Measurements from ENCODE around the gene TMEM163. TPM values are rescaled to one million over a fixed set of nuclear protein-coding genes. Genes with fewer than 3 reads are reported as not detected.
"Not testable (repeated sequence)": the region's sequence is repeated elsewhere in the genome, so short reads cannot be mapped to it uniquely, and the experiment has no call there.

TMEM163 gene
- total RNA-seq, 6 experiments from 2014 or later, result 0.06 to 0.20 (median 0.07) TPM; not detected in 3

DNA sequence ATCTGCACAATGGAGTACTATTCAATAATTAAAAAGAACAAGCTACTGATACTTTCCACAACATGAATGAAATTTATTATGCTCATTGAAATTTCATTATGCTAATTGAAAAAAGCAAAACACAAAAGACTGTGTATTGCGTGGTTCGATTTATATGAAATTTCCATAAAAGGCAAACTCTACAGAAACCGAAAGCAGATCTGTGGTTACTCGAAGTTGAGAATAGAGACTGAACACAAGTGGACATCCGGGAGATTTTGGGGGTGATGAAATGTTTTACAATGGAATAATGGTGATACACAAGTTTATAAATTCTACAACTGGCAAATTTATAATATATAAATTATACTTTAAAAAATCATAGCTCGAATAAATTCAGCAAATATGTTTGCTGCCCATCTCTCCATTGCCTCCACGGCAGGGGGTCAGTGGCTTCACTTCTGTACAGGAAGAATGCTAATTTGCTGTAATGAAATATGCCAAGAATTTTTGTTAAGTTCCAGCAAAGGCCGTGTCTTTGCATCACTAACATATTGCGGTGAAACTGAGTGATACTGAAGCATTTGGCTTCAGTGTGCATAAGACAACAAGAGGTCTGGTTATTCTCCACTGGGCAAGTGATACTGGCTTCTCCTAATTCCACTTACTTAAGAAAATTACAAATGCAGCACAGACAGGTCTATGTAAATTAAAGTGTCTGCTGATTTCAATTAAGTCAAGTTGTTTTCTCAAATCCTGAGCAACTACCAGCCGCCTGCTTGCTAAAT is 96.7 kb downstream of the TMEM163 start:
- Histone ChIP-seq H3K9me3 (no peaks in the 10 kb centered on the region), H3K4me1 (no peaks in the 10 kb centered on the region), H3K27me3 (no peaks in the 10 kb centered on the region), H3K36me3 (no peaks in the 10 kb centered on the region), H3K4me3 (no peak overlapping the region), H3K27ac (no peak overlapping the region)
- TF ChIP-seq, protein P1, sequence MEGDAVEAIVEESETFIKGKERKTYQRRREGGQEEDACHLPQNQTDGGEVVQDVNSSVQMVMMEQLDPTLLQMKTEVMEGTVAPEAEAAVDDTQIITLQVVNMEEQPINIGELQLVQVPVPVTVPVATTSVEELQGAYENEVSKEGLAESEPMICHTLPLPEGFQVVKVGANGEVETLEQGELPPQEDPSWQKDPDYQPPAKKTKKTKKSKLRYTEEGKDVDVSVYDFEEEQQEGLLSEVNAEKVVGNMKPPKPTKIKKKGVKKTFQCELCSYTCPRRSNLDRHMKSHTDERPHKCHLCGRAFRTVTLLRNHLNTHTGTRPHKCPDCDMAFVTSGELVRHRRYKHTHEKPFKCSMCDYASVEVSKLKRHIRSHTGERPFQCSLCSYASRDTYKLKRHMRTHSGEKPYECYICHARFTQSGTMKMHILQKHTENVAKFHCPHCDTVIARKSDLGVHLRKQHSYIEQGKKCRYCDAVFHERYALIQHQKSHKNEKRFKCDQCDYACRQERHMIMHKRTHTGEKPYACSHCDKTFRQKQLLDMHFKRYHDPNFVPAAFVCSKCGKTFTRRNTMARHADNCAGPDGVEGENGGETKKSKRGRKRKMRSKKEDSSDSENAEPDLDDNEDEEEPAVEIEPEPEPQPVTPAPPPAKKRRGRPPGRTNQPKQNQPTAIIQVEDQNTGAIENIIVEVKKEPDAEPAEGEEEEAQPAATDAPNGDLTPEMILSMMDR (IDR thresholded peaks at IDR 0.05), result no peak
- TF ChIP-seq POLR2A (IDR thresholded peaks at IDR 0.05), result no peak
- ATAC-seq, result no peak
- intact Hi-C loops (cut with DNase I), result no loop called here
- 68% methylated on average over 10 of the region's 10 CpGs for WGBS (ENCODE audit: insufficient coverage, low coverage, low lambda C conversion rate, missing lambda C conversion rate)
- DNase-seq, result no peak

DNA sequence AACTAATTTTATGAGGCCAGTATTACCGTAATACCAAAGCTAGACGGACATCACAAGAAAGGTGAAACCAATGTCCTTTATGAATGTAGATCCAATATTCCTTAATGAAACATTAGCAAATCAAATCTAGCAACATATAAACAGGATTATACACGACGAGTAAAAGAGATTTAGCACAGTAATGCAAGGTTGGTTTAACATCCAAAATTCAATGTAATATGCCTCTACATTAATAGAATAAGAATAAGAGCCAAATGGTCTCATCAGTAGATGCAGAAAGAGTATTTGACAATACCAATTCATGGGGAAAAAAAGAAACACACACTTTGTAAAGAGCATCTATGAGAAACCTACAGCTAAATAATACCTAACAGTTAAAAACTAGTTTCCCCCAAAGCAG is 99.5 kb downstream of the TMEM163 start:
- TF ChIP-seq, protein P1 (IDR thresholded peaks at IDR 0.05), result no peak
- intact Hi-C loops (cut with DNase I), result no loop called here
- Histone ChIP-seq H3K4me1 (no peaks in the 10 kb centered on the region), H3K36me3 (no peaks in the 10 kb centered on the region), H3K27ac (no peak overlapping the region), H3K27me3 (no peaks in the 10 kb centered on the region), H3K9me3 (no peaks in the 10 kb centered on the region), H3K4me3 (no peak overlapping the region)
- ATAC-seq, result no peak
- 90% methylated on average over 4 of the region's 4 CpGs for WGBS (ENCODE audit: insufficient coverage, low coverage, low lambda C conversion rate, missing lambda C conversion rate)
- no peak for DNase-seq

DNA sequence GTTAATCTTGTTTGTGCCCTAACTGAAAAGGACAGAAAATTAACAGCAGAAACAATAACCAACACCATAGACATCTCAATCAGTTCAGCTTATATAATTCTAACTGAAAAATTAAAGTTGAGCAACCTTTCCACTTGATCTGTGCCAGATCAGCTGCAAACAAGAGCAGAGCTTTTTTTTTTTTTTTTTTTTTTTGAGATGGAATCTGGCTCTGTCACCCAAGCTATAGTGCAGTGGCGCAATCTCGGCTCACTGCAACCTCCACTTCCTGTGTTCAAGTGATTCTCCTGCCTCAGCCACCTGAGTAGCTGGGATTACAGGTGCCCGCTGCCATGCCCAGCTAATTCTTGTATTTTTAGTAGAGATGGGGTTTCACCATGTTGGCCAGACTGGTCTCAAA is 103.3 kb downstream of the TMEM163 start:
- H3K9me3 ChIP-seq; intact Hi-C loops (cut with DNase I); ATAC-seq; H3K27ac ChIP-seq; H3K4me3 ChIP-seq; DNase-seq; H3K4me1 ChIP-seq; H3K36me3 ChIP-seq; H3K27me3 ChIP-seq: not testable (repeated sequence)
- 83% methylated on average over 2 of the region's 3 CpGs for WGBS (ENCODE audit: insufficient coverage, low coverage, low lambda C conversion rate, missing lambda C conversion rate)

DNA sequence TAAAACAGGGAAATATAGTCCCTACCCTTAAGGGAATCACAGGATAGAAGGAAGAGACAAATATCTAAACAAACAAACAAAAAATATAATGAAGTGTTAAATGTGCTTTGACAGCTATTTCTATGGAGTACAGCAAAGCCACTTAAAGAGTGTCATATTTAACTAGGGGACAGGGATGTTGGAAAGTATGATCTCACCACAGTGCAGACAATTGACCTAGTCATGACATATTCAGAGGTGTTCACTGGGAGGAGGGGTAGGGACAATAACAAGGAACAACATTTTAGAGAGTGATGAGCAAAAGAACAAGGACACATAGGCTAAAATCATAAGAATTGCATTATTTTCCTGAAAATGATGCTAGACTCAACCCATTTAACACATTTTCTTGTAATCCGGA is 107.5 kb downstream of the TMEM163 start:
- no peaks in the 10 kb centered on the region for H3K9me3 ChIP-seq
- 60% methylated on average over 1 of the region's 1 CpG for WGBS (ENCODE audit: insufficient coverage, low coverage, low lambda C conversion rate, missing lambda C conversion rate)
- no peaks in the 10 kb centered on the region for H3K27me3 ChIP-seq
- intact Hi-C loops (cut with DNase I), result no loop called here
- no peak overlapping the region for H3K27ac ChIP-seq
- ATAC-seq (no peak), DNase-seq (no peak)
- TF ChIP-seq, protein P1 (IDR thresholded peaks at IDR 0.05), result no peak
- no peak for TF ChIP-seq POLR2A (IDR thresholded peaks at IDR 0.05)
- no peak overlapping the region for H3K4me3 ChIP-seq
- H3K36me3 ChIP-seq, result no peaks in the 10 kb centered on the region
- no peaks in the 10 kb centered on the region for H3K4me1 ChIP-seq

DNA sequence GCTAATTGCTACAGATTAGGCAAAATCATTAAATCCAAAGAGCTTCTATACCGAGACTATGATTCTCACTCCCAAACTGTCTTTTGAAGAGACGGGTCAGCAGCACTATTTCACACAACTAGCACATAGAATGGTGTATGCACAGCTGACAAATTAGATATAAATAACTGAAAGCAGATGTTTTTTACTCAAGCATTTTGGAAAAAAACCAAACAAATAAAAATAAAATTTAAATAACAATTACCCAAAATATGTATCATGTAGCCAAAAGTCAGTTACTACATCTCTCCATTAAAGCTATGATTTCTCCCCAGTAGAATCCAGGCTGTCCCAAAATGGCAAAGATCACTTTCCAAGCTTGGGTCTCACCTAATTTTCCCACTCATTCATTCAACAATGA is 107.9 kb downstream of the TMEM163 start:
- H3K27ac ChIP-seq, result no peak overlapping the region
- 83% methylated on average over 2 of the region's 2 CpGs for WGBS (ENCODE audit: insufficient coverage, low coverage, low lambda C conversion rate, missing lambda C conversion rate)
- H3K27me3 ChIP-seq, result no peaks in the 10 kb centered on the region
- ATAC-seq (no peak), DNase-seq (no peak)
- H3K4me3 ChIP-seq, result no peak overlapping the region
- TF ChIP-seq, protein P1 (IDR thresholded peaks at IDR 0.05), result no peak
- TF ChIP-seq POLR2A (IDR thresholded peaks at IDR 0.05), result no peak
- no peaks in the 10 kb centered on the region for H3K4me1 ChIP-seq
- H3K9me3 ChIP-seq, result no peaks in the 10 kb centered on the region
- intact Hi-C loops (cut with DNase I), result no loop called here
- H3K36me3 ChIP-seq, result no peaks in the 10 kb centered on the region
